ENCODE results near the gene EZR.

The EZR gene

GRCh38 chr6:158760618-158761250 lies 58.4 kb downstream of the EZR start:
- DNase-seq (ENCODE audit: low read depth) = peak; percentile 22
- no peak overlapping the region for H3K4me3 ChIP-seq (ENCODE audit: low read length)
- TF ChIP-seq CTCF (IDR thresholded peaks at IDR 0.05; ENCODE audit: insufficient read depth, low read depth, low read length, missing control alignments) = no peak

- no peak for DNase-seq (ENCODE audit: low read depth)
- H3K4me3 ChIP-seq (ENCODE audit: low read length) = no peak overlapping the region
- no peak for TF ChIP-seq CTCF (IDR thresholded peaks at IDR 0.05; ENCODE audit: insufficient read depth, low read depth, low read length, missing control alignments)
Measured at GRCh38 chr6:158759966-158760617, 59.1 kb downstream of the EZR start.

- no peak overlapping the region for H3K4me3 ChIP-seq (ENCODE audit: low read length)
- peak; percentile 47 for DNase-seq (ENCODE audit: low read depth)
- TF ChIP-seq CTCF (IDR thresholded peaks at IDR 0.05; ENCODE audit: insufficient read depth, low read depth, low read length, missing control alignments) = no peak
Measured at GRCh38 chr6:158758941-158759479, 60.2 kb downstream of the EZR start.

GRCh38 chr6:158758451-158758860 lies 60.7 kb downstream of the EZR start:
- no peak overlapping the region for H3K4me3 ChIP-seq (ENCODE audit: low read length)
- TF ChIP-seq CTCF (IDR thresholded peaks at IDR 0.05; ENCODE audit: insufficient read depth, low read depth, low read length, missing control alignments) = no peak
- DNase-seq (ENCODE audit: low read depth) = no peak

GRCh38 chr6:158757753-158758090 lies 61.4 kb downstream of the EZR start:
- TF ChIP-seq CTCF (IDR thresholded peaks at IDR 0.05; ENCODE audit: insufficient read depth, low read depth, low read length, missing control alignments) = no peak

GRCh38 chr6:158756977-158757752 lies 62.0 kb downstream of the EZR start:
- no peak for TF ChIP-seq CTCF (IDR thresholded peaks at IDR 0.05; ENCODE audit: insufficient read depth, low read depth, low read length, missing control alignments)
- no peak for DNase-seq (ENCODE audit: low read depth)
- no peak overlapping the region for H3K4me3 ChIP-seq (ENCODE audit: low read length)

More at GRCh38 chr6:158757753-158758090, 61.4 kb downstream of the EZR start:
- no peak overlapping the region for H3K4me3 ChIP-seq (ENCODE audit: low read length)
- no peak for DNase-seq (ENCODE audit: low read depth)

Measured in epithelial cell of esophagus (primary cell).